Astrocyte (in vitro differentiated cells and primary cell): ENCODE results near the gene UNC5B. TPM values are rescaled to one million over a fixed set of nuclear protein-coding genes. Genes with fewer than 3 reads are reported as not detected.

Experiments used
- DNase-seq: peaks from one replicate; pipeline ENCODE4 v3.0.0-alpha.2; 2010; ENCODE audit warnings: low read depth
- FAIRE-seq: peaks from 2 replicates; lab custom pipeline; 2011; peaks lifted over from hg19 to GRCh38; lab: Jason Lieb, UNC
- H2AFZ ChIP-seq: 2 replicates; pipeline ENCODE4 v1.6.0; 2012; ENCODE audit warnings: low read depth, low read length, inconsistent platforms
- H3K27ac ChIP-seq: 2 replicates; pipeline ENCODE4 v1.5.1; 2011; ENCODE audit warnings: low read depth, low read length, inconsistent platforms
- H3K27me3 ChIP-seq: 2 replicates; pipeline ENCODE4 v1.6.0; 2011; ENCODE audit warnings: low read length, inconsistent platforms; ENCODE audit not compliant: insufficient read depth
- H3K36me3 ChIP-seq: 2 replicates; pipeline ENCODE4 v1.5.1; 2011; ENCODE audit warnings: low read length, inconsistent platforms; ENCODE audit not compliant: insufficient read depth
- H3K4me1 ChIP-seq: 2 replicates; pipeline ENCODE4 v1.5.1; 2011; ENCODE audit warnings: low read length, inconsistent platforms; ENCODE audit not compliant: insufficient read depth
- H3K4me2 ChIP-seq: 2 replicates; pipeline ENCODE4 v1.6.0; 2012; ENCODE audit warnings: low read length, inconsistent platforms
- H3K4me3 ChIP-seq: 2 replicates; pipeline ENCODE4 v1.5.1; 2011; ENCODE audit warnings: low read depth, mild to moderate bottlenecking, low read length, inconsistent platforms; ENCODE audit not compliant: insufficient read depth
- H3K79me2 ChIP-seq: 2 replicates; pipeline ENCODE4 v1.6.0; 2012; ENCODE audit warnings: mild to moderate bottlenecking, low read length, inconsistent platforms; ENCODE audit not compliant: insufficient read depth
- H3K9ac ChIP-seq: 2 replicates; pipeline ENCODE4 v1.6.0; 2012; ENCODE audit warnings: mild to moderate bottlenecking, low read length, inconsistent platforms
- H3K9me3 ChIP-seq: 2 replicates; pipeline ENCODE4 v1.5.1; 2012; ENCODE audit warnings: low read depth, mild to moderate bottlenecking, low read length, inconsistent platforms; ENCODE audit not compliant: insufficient read depth
- H4K20me1 ChIP-seq: 2 replicates; pipeline ENCODE4 v1.6.0; 2012; ENCODE audit warnings: low read length, inconsistent platforms; ENCODE audit not compliant: insufficient read depth
- H3K27ac Mint-ChIP-seq: one replicate; pipeline ENCODE4 v1.8.0; 2021; ENCODE audit warnings: mild to moderate bottlenecking, mixed read lengths; ENCODE audit not compliant: unreplicated experiment
- H3K27me3 Mint-ChIP-seq: one replicate; pipeline ENCODE4 v1.8.0; 2021; ENCODE audit warnings: low read depth, mixed read lengths; ENCODE audit not compliant: unreplicated experiment
- H3K36me3 Mint-ChIP-seq: one replicate; pipeline ENCODE4 v1.8.0; 2021; ENCODE audit warnings: low read depth, mixed read lengths; ENCODE audit not compliant: unreplicated experiment
- H3K4me1 Mint-ChIP-seq: one replicate; pipeline ENCODE4 v1.8.0; 2021; ENCODE audit warnings: low read depth, mixed read lengths; ENCODE audit not compliant: unreplicated experiment
- H3K4me3 Mint-ChIP-seq: one replicate; pipeline ENCODE4 v1.8.0; 2021; ENCODE audit warnings: mild to moderate bottlenecking, moderate library complexity, mixed read lengths; ENCODE audit not compliant: unreplicated experiment
- H3K9me3 Mint-ChIP-seq: one replicate; pipeline ENCODE4 v1.8.0; 2021; ENCODE audit warnings: mild to moderate bottlenecking, mixed read lengths; ENCODE audit not compliant: unreplicated experiment
- EZH2 ChIP-seq: IDR thresholded peaks from 2 replicates; pipeline ENCODE4 v1.6.1; 2012; ENCODE audit warnings: mild to moderate bottlenecking, low read length, inconsistent platforms; ENCODE audit not compliant: insufficient read depth
- total RNA-seq: library from RNA; stranded (reverse); gene quantifications from 2 replicates; pipeline ENCODE4 v1.2.1, GENCODE V29; 2021
- TF ChIP-seq, protein P1 (sequence below): IDR thresholded peaks from 2 replicates; pipeline ENCODE4 v1.5.1; 2011; ENCODE audit warnings: low read depth, mild to moderate bottlenecking, inconsistent platforms, low read length, moderate library complexity; ENCODE audit not compliant: insufficient read depth

Gene UNC5B
- total RNA-seq, 1 donor from 2014 or later: 15.0 TPM

DNA sequence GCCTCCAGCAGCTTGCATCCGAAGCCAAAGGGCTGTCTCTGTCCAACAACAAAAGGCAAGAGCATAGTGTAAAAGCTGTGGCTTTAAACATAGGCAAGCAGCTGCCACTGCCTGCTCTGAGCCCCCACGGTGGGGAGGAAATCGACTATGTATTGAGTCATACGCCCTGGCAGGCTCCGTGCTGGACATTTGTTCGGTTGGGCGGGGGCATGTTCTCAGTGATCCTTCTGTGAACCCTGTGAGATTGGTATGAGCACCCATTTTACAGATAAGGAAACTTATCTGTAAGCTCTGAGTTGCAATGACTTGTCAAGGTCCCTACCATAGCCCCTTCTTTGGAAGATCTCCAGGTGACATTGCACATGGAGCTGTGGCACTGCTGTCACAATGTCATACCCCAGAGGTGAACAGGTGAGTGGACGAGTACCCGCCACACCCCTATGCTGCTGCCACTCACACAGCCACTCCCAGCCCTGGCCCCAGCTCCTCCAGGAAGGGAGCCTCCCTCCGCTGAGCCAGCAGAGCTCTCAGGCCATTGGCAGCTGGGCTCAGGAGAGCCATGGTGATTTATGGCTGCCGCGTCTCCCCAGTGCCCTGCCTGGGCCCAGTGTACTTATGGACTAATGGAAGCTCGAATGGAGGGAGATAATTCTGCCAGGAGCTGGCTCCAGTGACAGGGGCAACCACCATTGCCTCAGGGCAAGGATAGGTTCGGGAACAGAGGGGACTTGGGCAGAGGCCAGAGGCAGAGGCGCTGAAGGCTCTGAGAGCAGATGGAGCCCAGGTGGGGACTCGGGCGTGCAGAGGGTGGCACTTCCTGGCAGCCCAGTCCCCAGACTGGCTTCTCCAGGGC is 43.7 kb downstream of the UNC5B start:
- H3K4me3 ChIP-seq: no peak overlapping the region
- no peak overlapping the region for H2AFZ ChIP-seq
- Mint-ChIP-seq H3K27me3 (peaks cover 6% of the 10 kb centered on the region), H3K36me3 (peaks cover 9% of the 10 kb centered on the region), H3K9me3 (no peaks in the 10 kb centered on the region), H3K4me1 (peaks cover 41% of the 10 kb centered on the region), H3K27ac (peak overlapping the region; percentile 91), H3K4me3 (no peak overlapping the region)
- peaks cover 38% of the 10 kb centered on the region for H4K20me1 ChIP-seq
- no peaks in the 10 kb centered on the region for H3K36me3 ChIP-seq
- FAIRE-seq (no peak), DNase-seq (peak; percentile 91)
- peak overlapping the region; percentile 72 for H3K4me2 ChIP-seq
- H3K9me3 ChIP-seq: no peaks in the 10 kb centered on the region
- H3K4me1 ChIP-seq: peaks cover 39% of the 10 kb centered on the region
- peak overlapping the region; percentile 28 for H3K9ac ChIP-seq
- H3K27ac ChIP-seq: no peak overlapping the region
- H3K79me2 ChIP-seq: peaks cover 16% of the 10 kb centered on the region
- H3K27me3 ChIP-seq: no peaks in the 10 kb centered on the region
- no peak for TF ChIP-seq EZH2
- TF ChIP-seq, protein P1, sequence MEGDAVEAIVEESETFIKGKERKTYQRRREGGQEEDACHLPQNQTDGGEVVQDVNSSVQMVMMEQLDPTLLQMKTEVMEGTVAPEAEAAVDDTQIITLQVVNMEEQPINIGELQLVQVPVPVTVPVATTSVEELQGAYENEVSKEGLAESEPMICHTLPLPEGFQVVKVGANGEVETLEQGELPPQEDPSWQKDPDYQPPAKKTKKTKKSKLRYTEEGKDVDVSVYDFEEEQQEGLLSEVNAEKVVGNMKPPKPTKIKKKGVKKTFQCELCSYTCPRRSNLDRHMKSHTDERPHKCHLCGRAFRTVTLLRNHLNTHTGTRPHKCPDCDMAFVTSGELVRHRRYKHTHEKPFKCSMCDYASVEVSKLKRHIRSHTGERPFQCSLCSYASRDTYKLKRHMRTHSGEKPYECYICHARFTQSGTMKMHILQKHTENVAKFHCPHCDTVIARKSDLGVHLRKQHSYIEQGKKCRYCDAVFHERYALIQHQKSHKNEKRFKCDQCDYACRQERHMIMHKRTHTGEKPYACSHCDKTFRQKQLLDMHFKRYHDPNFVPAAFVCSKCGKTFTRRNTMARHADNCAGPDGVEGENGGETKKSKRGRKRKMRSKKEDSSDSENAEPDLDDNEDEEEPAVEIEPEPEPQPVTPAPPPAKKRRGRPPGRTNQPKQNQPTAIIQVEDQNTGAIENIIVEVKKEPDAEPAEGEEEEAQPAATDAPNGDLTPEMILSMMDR: no peak

DNA sequence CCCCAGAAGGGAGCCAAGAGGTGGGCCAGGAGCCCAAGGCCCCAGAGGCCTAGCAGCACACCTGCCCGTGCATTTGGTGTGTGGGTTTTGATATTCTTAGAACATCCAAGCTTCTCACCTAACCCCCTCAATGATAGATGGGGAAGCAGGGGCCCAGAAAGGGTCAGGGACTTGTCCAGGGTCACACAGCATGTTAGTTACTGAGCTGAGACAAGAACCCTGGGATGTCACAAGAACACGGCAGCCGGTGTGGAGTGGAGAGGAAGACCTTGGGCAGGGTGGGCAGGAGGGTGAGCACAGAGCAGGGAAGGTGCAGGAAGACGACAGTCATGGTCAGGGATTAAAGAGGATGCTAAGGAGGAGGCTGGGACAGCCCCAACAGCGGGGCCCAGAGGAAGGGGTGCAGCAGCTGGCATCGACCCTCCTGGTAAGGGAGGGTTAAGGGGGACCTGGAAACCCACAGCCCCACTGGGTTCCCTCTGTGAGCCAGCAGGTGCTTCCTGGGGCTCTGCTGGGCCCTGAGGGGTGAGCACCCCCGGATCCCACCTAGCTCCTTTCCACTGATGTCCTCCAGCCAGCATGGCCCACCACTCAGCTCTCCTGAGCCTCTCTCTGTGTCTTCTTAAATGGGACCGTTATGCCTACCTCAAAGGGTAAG is 44.4 kb downstream of the UNC5B start:
- H3K4me3 Mint-ChIP-seq: peak overlapping the region; percentile 2
- no peaks in the 10 kb centered on the region for H3K9me3 Mint-ChIP-seq
- no peak for FAIRE-seq
- no peaks in the 10 kb centered on the region for H3K27me3 ChIP-seq
- no peak overlapping the region for H2AFZ ChIP-seq
- no peak overlapping the region for H3K4me3 ChIP-seq
- peaks cover 45% of the 10 kb centered on the region for H3K4me1 ChIP-seq
- H3K4me1 Mint-ChIP-seq: peaks cover 49% of the 10 kb centered on the region
- DNase-seq: no peak
- peaks cover 16% of the 10 kb centered on the region for H3K79me2 ChIP-seq
- peaks cover 6% of the 10 kb centered on the region for H3K27me3 Mint-ChIP-seq
- H3K9me3 ChIP-seq: no peaks in the 10 kb centered on the region
- peaks cover 9% of the 10 kb centered on the region for H3K36me3 Mint-ChIP-seq
- no peak overlapping the region for H3K9ac ChIP-seq
- H4K20me1 ChIP-seq: peaks cover 42% of the 10 kb centered on the region
- no peak overlapping the region for H3K27ac Mint-ChIP-seq
- H3K4me2 ChIP-seq: no peak overlapping the region
- H3K36me3 ChIP-seq: no peaks in the 10 kb centered on the region
- TF ChIP-seq, protein P1: no peak
- TF ChIP-seq EZH2: no peak
- no peak overlapping the region for H3K27ac ChIP-seq
